Lung (tissue), 12 donors: Measurements from ENCODE around the gene INSC. TPM values are rescaled to one million over a fixed set of nuclear protein-coding genes. Genes with fewer than 3 reads are reported as not detected.

Source experiments
- ATAC-seq: fragments of 200-7000 bp; cut with Tn5 transposase; one replicate; pipeline ENCODE4 v1.9.1; 2020; ENCODE audit warnings: moderate number of reproducible peaks; ENCODE audit not compliant: insufficient read depth, low FRiP score
- DNase-seq, 3 donors: peaks; one replicate each; pipeline ENCODE4 v3.0.0-alpha.2; 2013 to 2017
- H3K27ac ChIP-seq, 2 donors: one replicate each; pipeline ENCODE4 v1.5.1; 2013; ENCODE audit warnings: mild to moderate bottlenecking in 2 of 2, moderate library complexity in 2 of 2, control low read depth in 1 of 2, inconsistent platforms in 1 of 2, low read depth in 1 of 2, low read length in 1 of 2
- H3K27me3 ChIP-seq, 3 donors: one replicate each; pipeline ENCODE4 v1.5.1; 2013; ENCODE audit warnings: low read length in 2 of 3; ENCODE audit not compliant: control insufficient read depth in 3 of 3, insufficient read depth in 3 of 3
- H3K36me3 ChIP-seq, 4 donors: one replicate each; pipeline ENCODE4 v1.5.1; 2013; ENCODE audit warnings: low read length in 4 of 4, mild to moderate bottlenecking in 1 of 4, moderate library complexity in 1 of 4; ENCODE audit not compliant: control insufficient read depth in 4 of 4, insufficient read depth in 4 of 4
- H3K4me1 ChIP-seq, 5 donors: one replicate each; pipeline ENCODE4 v1.5.1; 2013; ENCODE audit warnings: low read length in 5 of 5, mild to moderate bottlenecking in 2 of 5, moderate library complexity in 1 of 5; ENCODE audit not compliant: control insufficient read depth in 5 of 5, insufficient read depth in 5 of 5
- H3K4me3 ChIP-seq: one replicate; pipeline ENCODE4 v1.5.1; 2013; ENCODE audit warnings: mild to moderate bottlenecking, control low read depth, moderate library complexity
- H3K9ac ChIP-seq, 2 donors: one replicate each; pipeline ENCODE4 v1.5.1; 2013; ENCODE audit warnings: low read length in 2 of 2, control low read depth in 1 of 2; ENCODE audit not compliant: insufficient read depth in 1 of 2
- H3K9me3 ChIP-seq, 4 donors: one replicate each; pipeline ENCODE4 v1.5.1; 2013; ENCODE audit warnings: low read length in 3 of 4, mild to moderate bottlenecking in 1 of 4, moderate library complexity in 1 of 4; ENCODE audit not compliant: control insufficient read depth in 4 of 4, insufficient read depth in 3 of 4
- CTCF ChIP-seq: IDR thresholded peaks from 2 replicates; pipeline ENCODE4 v1.5.1; 2012; ENCODE audit warnings: mild to moderate bottlenecking; ENCODE audit errors: control extremely low read depth, extremely low read depth
- WGBS, 2 donors: extraction: QIAGEN DNeasy Blood & Tissue Kit; methylation state at CpG; one replicate each; pipeline ENCODE4 v1.1.7; 2013; 5-methylcytosine and 5-hydroxymethylcytosine counted together
- polyA plus RNA-seq, 2 donors: library from polyadenylated mRNA; stranded (reverse); fragments of 200-250 nt; gene quantifications; one replicate each; pipeline ENCODE4 v1.2.1, GENCODE V29; 2013
- total RNA-seq, 2 donors: library from RNA; depleted of rRNA in 1 of 2; stranded (reverse); fragments of >200 nt in 1 of 2; gene quantifications; one replicate each; pipeline ENCODE4 v1.2.1, GENCODE V29; 2014 to 2021
- donor health status: control.
- donor health status: control.
- donor health status: Bipolar disorder and iron deficiency.
- donor health status: healthy.
- donor health status: DM: yes; HTN: yes; CAD: no.

INSC gene
- total and polyA plus RNA-seq, 4 donors = 0.49 to 0.91 (median 0.73) TPM

GRCh38 chr11:15223318-15223717 is 108.6 kb downstream of the INSC start:
- 72 to 88% methylated on average over 1 of the region's 1 CpG for WGBS, 2 donors
- no peak for TF ChIP-seq CTCF
- peaks cover 0 to 5% (median 0%) of the 10 kb centered on the region in 5 donors for H3K4me1 ChIP-seq
- no peaks in the 10 kb centered on the region for H3K27me3 ChIP-seq
- ATAC-seq = no peak
- H3K36me3 ChIP-seq = no peaks in the 10 kb centered on the region
- peak in 1 of 3 donors; percentile 25 for DNase-seq
- no peaks in the 10 kb centered on the region for H3K9me3 ChIP-seq
- H3K4me3 ChIP-seq = no peak overlapping the region
- H3K27ac ChIP-seq = no peak overlapping the region
- H3K9ac ChIP-seq = no peak overlapping the region

- no peak overlapping the region for H3K27ac ChIP-seq
- no peaks in the 10 kb centered on the region for H3K9me3 ChIP-seq
- H3K36me3 ChIP-seq = no peaks in the 10 kb centered on the region
- ATAC-seq = no peak
- no peak overlapping the region for H3K4me3 ChIP-seq
- no peak for TF ChIP-seq CTCF
- no peak for DNase-seq
- H3K27me3 ChIP-seq = no peaks in the 10 kb centered on the region
- 74 to 86% methylated on average over 3 of the region's 3 CpGs for WGBS, 2 donors
- H3K9ac ChIP-seq = no peak overlapping the region
- H3K4me1 ChIP-seq = peaks cover 0 to 3% (median 0%) of the 10 kb centered on the region in 5 donors
Measured at GRCh38 chr11:15224466-15224865, 109.7 kb downstream of the INSC start.

GRCh38 chr11:15227011-15227410 is 112.3 kb downstream of the INSC start:
- Histone ChIP-seq H3K27me3 (no peaks in the 10 kb centered on the region), H3K4me3 (no peak overlapping the region)

More at GRCh38 chr11:15227011-15227410, 112.3 kb downstream of the INSC start:
- ATAC-seq (no peak), DNase-seq (no peak)
- H3K36me3 ChIP-seq = no peaks in the 10 kb centered on the region
- H3K4me1 ChIP-seq = no peaks in the 10 kb centered on the region
- WGBS, 2 donors = 95 to 97% methylated on average over 1 of the region's 1 CpG
- H3K9me3 ChIP-seq = no peaks in the 10 kb centered on the region
- H3K9ac ChIP-seq = no peak overlapping the region
- no peak overlapping the region for H3K27ac ChIP-seq
- TF ChIP-seq CTCF = no peak
